NCI-H748 (cell line): ENCODE results near the gene ELAVL2.

Experiments
- DNase-seq: peaks from one replicate; lab custom pipeline; 2025; ENCODE audit not compliant: unreplicated experiment; lab: John Stamatoyannopoulos, UW

The ELAVL2 gene

GRCh38 chr9:23821375-23822181, 4.5 kb downstream of the ELAVL2 start:
- DNase-seq, result peak; percentile 89

- DNase-seq, result peak; percentile 70
Measured at GRCh38 chr9:23820451-23821374, 5.3 kb downstream of the ELAVL2 start.

- no peak for DNase-seq
Measured at GRCh38 chr9:23819403-23819802, 6.6 kb downstream of the ELAVL2 start.

GRCh38 chr9:23814243-23814642, 11.8 kb downstream of the ELAVL2 start:
- no peak for DNase-seq

- no peak for DNase-seq
Measured at GRCh38 chr9:23812673-23813072, 13.4 kb downstream of the ELAVL2 start.

GRCh38 chr9:23811633-23812032, 14.4 kb downstream of the ELAVL2 start:
- no peak for DNase-seq

GRCh38 chr9:23803216-23803615, 22.8 kb downstream of the ELAVL2 start:
- no peak for DNase-seq

GRCh38 chr9:23801523-23801922, 24.5 kb downstream of the ELAVL2 start:
- no peak for DNase-seq

GRCh38 chr9:23799521-23799920, 26.5 kb downstream of the ELAVL2 start:
- no peak for DNase-seq

GRCh38 chr9:23798325-23798724, 27.7 kb downstream of the ELAVL2 start:
- no peak for DNase-seq

GRCh38 chr9:23796209-23796608, 29.8 kb downstream of the ELAVL2 start:
- no peak for DNase-seq

- DNase-seq, result no peak
Measured at GRCh38 chr9:23790351-23791260, 35.4 kb downstream of the ELAVL2 start.

- no peak for DNase-seq
Measured at GRCh38 chr9:23789529-23790254, 36.3 kb downstream of the ELAVL2 start.

- DNase-seq, result no peak
Measured at GRCh38 chr9:23784962-23785361, 41.1 kb downstream of the ELAVL2 start.

- no peak for DNase-seq
Measured at GRCh38 chr9:23783509-23783908, 42.5 kb downstream of the ELAVL2 start.

GRCh38 chr9:23779220-23779619, 46.8 kb downstream of the ELAVL2 start:
- DNase-seq, result no peak

GRCh38 chr9:23777328-23777727, 48.7 kb downstream of the ELAVL2 start:
- DNase-seq, result no peak

GRCh38 chr9:23775549-23775948, 50.5 kb downstream of the ELAVL2 start:
- DNase-seq, result no peak

- no peak for DNase-seq
Measured at GRCh38 chr9:23774266-23774665, 51.8 kb downstream of the ELAVL2 start.

GRCh38 chr9:23772385-23772783, 53.7 kb downstream of the ELAVL2 start:
- DNase-seq, result no peak
